Testis (tissue), 2 donors: ENCODE results near the gene EXOC3.

ENCODE experiments used
- POLR2A ChIP-seq: fragments of 450-650 bp; IDR thresholded peaks from one replicate; pipeline ENCODE4 v1.6.1; 2017; ENCODE audit warnings: antibody characterized with exemption, mild to moderate bottlenecking, moderate library complexity
- TF ChIP-seq, protein P1 (sequence below), 3 experiments: fragments of 450-650 bp in 2 of 3; fragments of 200-600 bp in 1 of 3; sonication (generic) in 1 of 3; IDR thresholded peaks; one replicate each; pipeline ENCODE4 v1.5.1; 2016 to 2019; ENCODE audit warnings: antibody characterized with exemption in 3 of 3, mild to moderate bottlenecking in 2 of 3, moderate library complexity in 1 of 3

DNA sequence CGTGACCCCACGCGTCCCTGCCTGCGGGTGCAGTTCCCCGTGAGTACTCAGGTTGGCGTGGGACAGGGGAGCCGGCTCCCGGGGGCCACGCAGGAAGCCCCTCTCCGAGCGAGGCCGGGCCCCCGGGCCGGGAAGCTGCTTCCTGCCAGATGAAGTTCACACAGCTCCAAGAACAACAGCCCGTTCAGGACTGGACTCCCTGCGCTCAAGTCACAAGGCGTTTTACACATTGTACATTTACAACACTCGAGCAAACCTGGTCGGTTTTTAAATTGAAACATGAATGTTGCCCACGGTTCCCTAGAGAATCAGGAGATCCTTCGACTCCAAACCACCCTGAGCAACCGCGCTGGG is 58.8 kb downstream of the EXOC3 start:
- TF ChIP-seq POLR2A: no peak
- TF ChIP-seq, protein P1, sequence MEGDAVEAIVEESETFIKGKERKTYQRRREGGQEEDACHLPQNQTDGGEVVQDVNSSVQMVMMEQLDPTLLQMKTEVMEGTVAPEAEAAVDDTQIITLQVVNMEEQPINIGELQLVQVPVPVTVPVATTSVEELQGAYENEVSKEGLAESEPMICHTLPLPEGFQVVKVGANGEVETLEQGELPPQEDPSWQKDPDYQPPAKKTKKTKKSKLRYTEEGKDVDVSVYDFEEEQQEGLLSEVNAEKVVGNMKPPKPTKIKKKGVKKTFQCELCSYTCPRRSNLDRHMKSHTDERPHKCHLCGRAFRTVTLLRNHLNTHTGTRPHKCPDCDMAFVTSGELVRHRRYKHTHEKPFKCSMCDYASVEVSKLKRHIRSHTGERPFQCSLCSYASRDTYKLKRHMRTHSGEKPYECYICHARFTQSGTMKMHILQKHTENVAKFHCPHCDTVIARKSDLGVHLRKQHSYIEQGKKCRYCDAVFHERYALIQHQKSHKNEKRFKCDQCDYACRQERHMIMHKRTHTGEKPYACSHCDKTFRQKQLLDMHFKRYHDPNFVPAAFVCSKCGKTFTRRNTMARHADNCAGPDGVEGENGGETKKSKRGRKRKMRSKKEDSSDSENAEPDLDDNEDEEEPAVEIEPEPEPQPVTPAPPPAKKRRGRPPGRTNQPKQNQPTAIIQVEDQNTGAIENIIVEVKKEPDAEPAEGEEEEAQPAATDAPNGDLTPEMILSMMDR (IDR thresholded peaks at IDR 0.05): no peak
